Measurements from ENCODE around the gene SLX4IP.

Gene SLX4IP

GRCh38 chr20:10469599-10469998, 34.5 kb downstream of the SLX4IP start:
- no peak for TF ChIP-seq CTCF (IDR thresholded peaks at IDR 0.05; ENCODE audit: low read depth, low read length)
- no peaks in the 10 kb centered on the region for H3K27me3 ChIP-seq (ENCODE audit: insufficient read depth, low read depth, severe bottlenecking)
- no peaks in the 10 kb centered on the region for H3K9me3 ChIP-seq (ENCODE audit: severe bottlenecking)
- no peak overlapping the region for H3K27ac ChIP-seq
- H3K36me3 ChIP-seq = no peaks in the 10 kb centered on the region
- DNase-seq = peak; percentile 24
- H3K4me3 ChIP-seq (ENCODE audit: low read depth, low read length) = no peak overlapping the region

DNA sequence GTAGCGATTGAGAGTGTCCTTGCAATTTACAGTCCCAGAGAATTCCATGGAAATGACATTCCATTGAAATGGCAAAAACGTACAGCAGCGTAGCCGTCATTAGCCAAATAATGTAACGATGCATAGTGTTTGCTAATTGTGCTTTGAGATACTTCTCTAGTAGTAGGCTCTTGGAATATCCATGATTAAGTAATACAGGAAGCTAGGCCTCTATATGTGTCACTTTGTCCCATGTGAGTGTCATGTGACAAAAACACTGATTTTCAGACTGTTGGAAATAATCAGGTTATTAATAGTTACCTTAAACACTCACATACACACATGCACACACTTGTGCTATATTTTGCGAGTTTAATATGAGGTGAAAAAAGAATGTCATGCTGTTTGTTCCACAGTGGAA, 35.2 kb downstream of the SLX4IP start:
- H3K27me3 ChIP-seq (ENCODE audit: insufficient read depth, low read depth, severe bottlenecking) = no peaks in the 10 kb centered on the region
- no peak overlapping the region for H3K27ac ChIP-seq
- no peak for DNase-seq
- H3K4me3 ChIP-seq (ENCODE audit: low read depth, low read length) = no peak overlapping the region
- TF ChIP-seq CTCF (IDR thresholded peaks at IDR 0.05; ENCODE audit: low read depth, low read length) = no peak
- no peaks in the 10 kb centered on the region for H3K9me3 ChIP-seq (ENCODE audit: severe bottlenecking)
- no peaks in the 10 kb centered on the region for H3K36me3 ChIP-seq

DNA sequence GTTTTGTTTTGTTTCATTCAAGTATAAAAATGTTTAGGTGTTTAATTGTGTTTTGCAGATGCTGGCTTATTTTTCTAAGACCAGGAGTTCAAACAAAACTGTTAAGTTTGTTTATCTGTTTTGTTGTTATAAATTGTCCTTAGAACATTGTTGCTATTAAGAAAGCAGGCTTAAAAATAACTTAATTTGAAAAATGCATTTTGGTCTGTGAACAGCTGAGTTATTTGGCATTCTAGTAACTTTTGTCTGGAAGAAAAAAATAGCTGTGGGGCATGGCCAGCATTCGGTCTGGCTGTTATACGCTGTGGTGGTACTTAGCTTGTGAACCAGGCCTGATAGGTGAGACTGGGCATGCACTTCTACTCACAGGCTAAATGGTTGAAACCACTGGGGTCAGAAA, 37.8 kb downstream of the SLX4IP start:
- no peak overlapping the region for H3K27ac ChIP-seq
- no peak overlapping the region for H3K4me3 ChIP-seq (ENCODE audit: low read depth, low read length)
- TF ChIP-seq CTCF (IDR thresholded peaks at IDR 0.05; ENCODE audit: low read depth, low read length) = no peak
- DNase-seq = no peak
- H3K9me3 ChIP-seq (ENCODE audit: severe bottlenecking) = no peaks in the 10 kb centered on the region
- H3K36me3 ChIP-seq = no peaks in the 10 kb centered on the region
- no peaks in the 10 kb centered on the region for H3K27me3 ChIP-seq (ENCODE audit: insufficient read depth, low read depth, severe bottlenecking)

DNA sequence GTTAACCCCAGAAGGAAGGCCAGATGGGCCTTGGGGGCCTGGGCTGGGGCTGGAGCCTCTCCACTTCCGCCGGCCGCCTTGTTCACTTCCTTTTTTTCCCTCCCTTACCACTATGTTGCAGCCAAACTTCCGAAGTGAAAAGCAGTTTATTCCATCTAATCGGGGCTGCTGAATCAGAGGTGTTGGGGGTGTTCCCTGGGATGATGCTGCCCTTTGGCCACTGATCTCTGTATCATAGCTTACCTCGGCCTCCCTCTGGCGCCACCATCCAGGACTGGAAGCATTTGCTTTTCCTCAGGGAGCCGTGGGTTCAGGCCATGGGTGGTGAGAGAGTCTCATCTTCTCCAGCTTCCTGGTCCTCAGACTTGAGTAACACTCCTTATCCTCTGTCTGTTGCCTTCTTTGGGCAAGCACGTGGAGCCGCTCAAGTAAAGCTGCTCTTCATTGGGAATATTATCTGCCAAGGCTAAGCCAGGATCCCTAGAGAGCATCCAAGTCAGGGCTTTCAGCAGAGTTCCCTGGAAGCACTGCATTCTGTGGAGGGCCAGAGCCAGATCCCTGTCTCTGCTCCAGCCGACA, 39.6 kb downstream of the SLX4IP start:
- Histone ChIP-seq H3K27ac (no peak overlapping the region), H3K36me3 (no peaks in the 10 kb centered on the region), H3K9me3 (ENCODE audit: severe bottlenecking) (no peaks in the 10 kb centered on the region), H3K27me3 (ENCODE audit: insufficient read depth, low read depth, severe bottlenecking) (no peaks in the 10 kb centered on the region), H3K4me3 (ENCODE audit: low read depth, low read length) (no peak overlapping the region)
- no peak for DNase-seq
- no peak for TF ChIP-seq CTCF (IDR thresholded peaks at IDR 0.05; ENCODE audit: low read depth, low read length)

- Histone ChIP-seq H3K27ac (no peak overlapping the region), H3K27me3 (ENCODE audit: insufficient read depth, low read depth, severe bottlenecking) (no peaks in the 10 kb centered on the region), H3K36me3 (no peaks in the 10 kb centered on the region), H3K9me3 (ENCODE audit: severe bottlenecking) (no peaks in the 10 kb centered on the region), H3K4me3 (ENCODE audit: low read depth, low read length) (no peak overlapping the region)
- DNase-seq = no peak
- no peak for TF ChIP-seq CTCF (IDR thresholded peaks at IDR 0.05; ENCODE audit: low read depth, low read length)
These were observed 40.1 kb downstream of the SLX4IP start for GRCh38 chr20:10475225-10475624.

DNA sequence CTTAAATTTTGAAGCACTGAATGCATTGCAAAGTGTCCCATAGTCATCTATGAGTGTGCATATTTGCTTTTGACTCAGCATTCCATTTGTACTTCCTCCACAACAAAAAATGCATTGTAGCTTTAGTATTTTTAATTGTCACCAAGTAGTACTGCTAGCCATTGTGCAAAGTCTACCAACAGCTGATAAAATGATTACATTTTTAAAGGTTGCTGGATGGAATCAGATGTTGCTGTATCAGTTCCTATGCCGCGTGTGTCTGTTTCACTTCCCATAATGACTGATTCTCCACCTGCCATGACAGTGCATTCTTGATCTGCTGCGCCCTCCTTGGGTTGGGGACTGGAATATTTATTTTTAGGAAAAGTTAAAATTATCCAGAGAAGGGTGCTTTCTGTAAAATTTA, 41.2 kb downstream of the SLX4IP start:
- TF ChIP-seq CTCF (IDR thresholded peaks at IDR 0.05; ENCODE audit: low read depth, low read length) = no peak
- H3K27ac ChIP-seq = no peak overlapping the region
- no peak overlapping the region for H3K4me3 ChIP-seq (ENCODE audit: low read depth, low read length)
- H3K27me3 ChIP-seq (ENCODE audit: insufficient read depth, low read depth, severe bottlenecking) = no peaks in the 10 kb centered on the region
- H3K36me3 ChIP-seq = no peaks in the 10 kb centered on the region
- no peaks in the 10 kb centered on the region for H3K9me3 ChIP-seq (ENCODE audit: severe bottlenecking)
- DNase-seq = no peak

Data from WERI-Rb-1 (cell line).